ENCODE measurements around the gene SC5D.
A peak's percentile ranks its signal among the peaks of the same experiment; 100 is the strongest.

Gene SC5D, protein sequence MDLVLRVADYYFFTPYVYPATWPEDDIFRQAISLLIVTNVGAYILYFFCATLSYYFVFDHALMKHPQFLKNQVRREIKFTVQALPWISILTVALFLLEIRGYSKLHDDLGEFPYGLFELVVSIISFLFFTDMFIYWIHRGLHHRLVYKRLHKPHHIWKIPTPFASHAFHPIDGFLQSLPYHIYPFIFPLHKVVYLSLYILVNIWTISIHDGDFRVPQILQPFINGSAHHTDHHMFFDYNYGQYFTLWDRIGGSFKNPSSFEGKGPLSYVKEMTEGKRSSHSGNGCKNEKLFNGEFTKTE

DNA sequence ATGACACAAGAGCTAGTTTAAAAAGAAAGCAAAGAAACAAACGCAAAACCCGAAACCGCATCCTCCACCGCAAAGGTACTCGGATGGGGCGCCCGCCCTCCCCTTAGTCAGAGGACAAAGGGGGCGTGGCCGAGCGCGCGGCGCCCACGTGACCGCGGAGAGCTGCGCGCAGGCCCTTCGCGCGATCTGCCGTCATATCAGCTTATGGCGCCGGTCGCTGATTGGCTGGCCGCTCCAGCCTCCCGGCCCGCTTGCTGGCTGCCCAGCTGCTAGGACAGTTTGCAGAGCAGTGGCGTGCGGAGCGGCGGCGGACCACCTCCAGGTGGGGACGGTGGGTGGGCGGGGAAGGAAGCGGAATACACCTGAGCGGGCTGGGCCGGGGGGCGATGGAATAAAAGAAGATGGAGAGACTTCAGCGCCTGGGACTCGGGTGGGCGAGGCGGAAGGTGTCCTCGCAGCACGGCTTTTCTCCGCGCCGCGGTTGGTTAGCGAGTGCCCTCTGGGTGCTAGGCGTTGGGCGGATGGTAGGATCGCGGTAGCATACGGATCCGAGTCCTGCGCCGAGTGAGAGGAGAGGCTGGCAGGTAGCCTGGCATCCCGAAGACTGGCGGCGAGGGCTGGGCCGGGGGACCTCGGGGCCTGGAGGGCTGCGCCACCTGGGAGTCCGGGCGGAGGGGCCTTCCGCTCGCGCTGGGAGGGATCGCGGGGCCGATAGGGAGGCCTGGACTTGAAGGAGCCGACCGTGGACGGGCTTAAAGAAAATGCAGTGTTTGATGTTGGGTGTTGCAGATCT lies at the start of gene SC5D:
TSS of gene SC5D (plus strand) at position 277 of the 793 bp plus-strand sequence. CDS start 10,605 bp downstream, outside the sequence.
- peak; percentile 95 for DNase-seq

DNA sequence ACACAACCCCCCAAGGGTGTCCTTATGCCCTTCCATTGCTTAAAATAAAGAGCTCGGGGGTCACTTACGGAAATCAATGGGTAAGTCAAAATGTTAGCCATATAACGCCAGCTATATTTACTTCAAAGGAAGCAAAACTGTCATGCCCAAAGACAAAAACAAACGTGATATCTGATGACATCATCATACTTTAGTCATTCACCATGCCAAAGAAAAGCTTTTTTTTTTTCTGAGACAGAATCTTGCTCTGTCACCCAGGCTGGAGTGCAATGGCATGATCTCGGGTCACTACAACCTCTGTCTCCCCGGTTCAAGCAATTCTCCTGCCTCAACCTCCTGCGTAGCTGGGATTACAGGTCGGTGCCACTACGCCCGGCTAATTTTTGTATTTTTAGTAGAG lies 47.7 kb upstream of the SC5D start:
- no peak for DNase-seq

DNA sequence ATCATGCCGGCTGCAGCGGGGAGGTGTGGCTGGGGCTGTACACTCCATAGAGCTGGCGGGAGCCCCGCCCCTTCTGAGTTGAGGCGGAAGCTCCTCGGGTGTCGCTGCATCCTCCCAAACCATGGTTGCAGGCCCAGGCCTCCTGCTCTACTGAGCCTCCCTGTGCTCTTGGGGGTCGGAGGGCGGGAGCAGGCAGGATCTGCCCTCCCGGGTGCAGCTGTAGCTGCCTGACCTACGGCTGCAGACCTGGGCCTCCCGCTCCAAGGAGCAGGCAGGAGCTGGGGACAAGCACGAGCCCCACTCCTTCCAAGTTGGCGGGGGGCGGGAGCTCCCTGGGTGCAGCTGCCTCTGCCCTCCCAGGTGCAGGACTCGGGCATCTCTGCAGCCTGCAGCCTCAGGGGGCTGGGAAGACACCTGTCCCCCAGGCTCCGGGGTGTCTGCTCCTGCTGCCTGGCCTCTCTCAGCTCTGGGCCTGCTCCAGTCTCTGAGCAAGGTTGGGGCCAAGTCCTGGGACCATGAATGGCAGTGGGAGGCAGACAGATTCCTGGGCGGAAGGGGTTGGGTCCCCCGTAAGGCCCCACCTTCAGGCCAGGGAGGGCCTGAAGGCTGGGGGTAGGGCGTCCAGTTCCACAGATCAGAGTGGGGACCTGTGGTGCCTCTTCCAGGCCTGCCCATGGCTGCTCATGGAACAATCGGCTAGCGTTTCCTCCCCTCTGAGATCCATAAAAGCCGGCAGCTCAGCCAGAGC lies 46.4 kb upstream of the SC5D start:
- DNase-seq, result no peak

DNA sequence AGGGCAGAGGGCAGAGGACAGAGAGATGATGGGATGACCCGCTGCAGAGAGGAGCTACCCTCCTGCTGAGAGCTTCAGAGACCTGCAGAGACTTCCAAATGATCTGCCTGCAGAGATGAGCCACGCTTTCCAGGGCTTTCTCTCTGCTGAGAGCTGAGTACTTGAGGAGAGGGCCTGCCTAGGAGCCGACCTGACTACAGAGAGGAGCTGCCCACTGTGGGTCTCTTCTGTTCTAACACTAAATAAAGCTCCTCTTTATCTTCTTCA lies 45.9 kb upstream of the SC5D start:
- DNase-seq, result no peak

DNA sequence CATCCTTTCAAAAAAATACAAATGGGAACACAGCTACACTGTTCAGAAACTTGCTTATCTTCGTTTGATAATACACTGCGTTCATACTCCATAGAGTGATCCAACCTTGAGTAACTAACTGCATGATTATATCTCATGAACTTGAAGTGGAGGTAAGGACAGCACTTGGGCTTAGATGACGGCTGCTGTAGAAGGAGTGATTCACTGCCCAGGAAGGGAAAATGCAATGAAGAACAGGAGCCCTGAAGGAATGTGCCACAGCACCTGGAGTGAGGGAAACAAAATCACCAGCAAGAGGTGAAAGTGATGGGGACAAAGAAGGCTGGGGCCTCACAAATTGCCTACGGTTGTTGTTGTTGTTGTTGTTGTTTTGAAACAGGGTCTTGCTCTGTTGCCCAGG lies 44.1 kb upstream of the SC5D start:
- no peak for DNase-seq

DNA sequence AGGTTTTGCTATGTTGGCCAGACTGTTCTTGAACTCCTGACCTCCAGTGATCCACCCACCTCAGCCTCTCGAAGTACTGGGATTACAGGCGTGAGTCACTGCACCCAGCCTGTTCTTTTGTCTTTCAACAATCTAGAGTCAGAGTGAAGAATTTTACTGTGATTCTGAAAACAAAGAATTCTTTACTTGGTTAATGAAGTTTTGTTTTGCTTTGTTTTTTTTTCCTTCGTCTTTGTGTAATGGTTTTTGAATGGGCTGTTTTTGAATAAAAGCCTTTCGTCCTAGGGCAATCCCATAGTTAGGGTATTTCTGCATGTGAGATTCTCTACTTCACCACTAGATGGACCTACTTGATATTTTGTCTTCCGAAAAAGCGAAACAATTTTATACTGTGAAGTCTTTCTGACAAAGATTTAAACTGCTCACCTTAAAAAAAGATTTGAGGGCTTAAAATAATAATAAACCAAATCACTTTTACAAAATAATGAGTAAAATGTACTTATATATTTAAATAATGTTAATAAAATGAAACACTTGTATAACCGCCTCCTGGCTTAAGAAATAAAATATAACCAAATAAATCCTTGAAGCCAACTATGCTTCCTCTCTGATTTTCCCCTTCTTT lies 43.4 kb upstream of the SC5D start:
- DNase-seq, result peak; percentile 38

DNA sequence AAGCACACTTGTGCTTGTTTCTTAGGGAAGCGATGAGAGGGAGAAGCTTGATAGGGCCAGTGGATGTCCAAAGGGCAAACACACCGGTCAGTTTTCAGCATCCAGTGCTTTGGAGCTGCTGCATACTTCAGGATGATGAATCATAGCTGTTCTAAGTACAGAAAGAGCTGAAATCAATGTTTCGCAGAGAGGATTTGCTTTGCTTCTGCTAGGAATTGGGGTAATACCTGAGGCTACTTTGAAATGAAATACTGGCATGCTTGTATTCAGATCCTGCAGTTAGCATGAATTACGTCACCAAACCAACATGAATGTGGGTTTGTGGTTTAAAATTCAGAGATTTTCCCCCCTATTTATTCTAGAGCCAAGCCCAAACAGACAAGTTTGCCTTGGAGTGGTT lies 41.7 kb upstream of the SC5D start:
- DNase-seq, result no peak

DNA sequence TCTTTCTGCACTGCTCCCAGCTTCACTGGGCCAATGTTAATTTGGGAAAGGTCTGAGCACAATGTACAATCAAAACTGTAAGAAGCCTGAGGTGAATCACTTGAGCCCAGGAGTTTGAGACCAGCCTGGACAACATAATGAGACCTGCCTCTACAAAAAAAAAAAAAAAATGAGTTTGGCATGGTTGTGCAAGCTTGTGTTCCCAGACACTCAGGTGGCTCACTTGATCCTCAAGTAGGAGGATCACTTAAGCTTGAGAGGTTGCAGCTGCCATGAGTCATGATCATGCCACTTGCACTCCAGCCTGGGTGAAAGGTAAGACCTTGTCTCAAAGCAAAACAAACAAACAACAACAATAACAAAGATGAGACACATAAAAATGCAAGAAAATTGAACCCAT lies 38.6 kb upstream of the SC5D start:
- DNase-seq, result no peak

DNA sequence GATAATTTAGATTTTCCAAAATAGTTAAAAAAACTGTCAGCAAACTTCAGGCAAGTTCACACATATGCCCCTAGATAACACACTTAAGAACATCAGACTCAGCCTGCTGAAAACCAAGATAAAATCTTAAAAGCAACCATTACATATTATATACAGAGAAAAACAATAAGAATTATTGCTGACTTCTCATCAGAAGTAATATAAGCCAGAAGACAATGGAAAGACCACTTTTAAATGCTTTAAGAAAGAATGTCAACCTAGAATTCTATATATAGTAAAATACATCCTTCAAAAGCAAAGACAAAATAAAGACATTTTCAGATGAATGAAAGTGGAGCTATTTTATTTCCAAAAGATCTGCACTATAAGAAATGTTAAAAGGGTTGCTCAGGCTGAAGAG lies 37.8 kb upstream of the SC5D start:
- DNase-seq, result no peak

DNA sequence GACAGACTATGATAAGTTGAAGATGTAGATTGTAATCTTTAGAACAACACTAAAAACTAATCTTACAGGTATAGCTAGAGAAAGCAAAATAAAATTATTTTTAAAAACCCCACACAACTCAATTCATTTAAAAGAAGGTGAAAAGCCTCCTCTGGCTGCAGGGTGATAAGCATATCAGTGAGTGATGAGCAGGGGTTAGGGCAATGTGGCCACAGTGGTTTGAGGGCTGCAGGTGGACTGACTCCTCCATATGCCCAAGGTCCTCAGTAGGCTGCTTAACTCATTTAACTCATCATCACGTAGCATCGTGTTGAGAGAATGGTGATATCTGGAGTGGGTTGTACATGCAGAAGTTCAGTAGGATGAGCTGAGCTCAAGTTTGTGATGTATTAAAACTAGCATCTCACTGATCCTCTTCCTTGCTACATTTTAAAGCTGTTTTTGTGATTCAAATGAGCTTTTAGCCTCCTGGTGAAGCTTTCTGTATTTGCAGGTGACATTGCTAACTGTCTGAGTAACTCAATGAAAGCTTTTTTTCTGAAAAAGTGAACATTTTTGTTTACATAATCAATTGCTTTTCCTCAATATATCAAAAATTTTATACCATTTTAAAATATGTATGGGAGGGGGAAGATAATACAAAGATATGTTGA lies 37.0 kb upstream of the SC5D start:
- no peak for DNase-seq

DNA sequence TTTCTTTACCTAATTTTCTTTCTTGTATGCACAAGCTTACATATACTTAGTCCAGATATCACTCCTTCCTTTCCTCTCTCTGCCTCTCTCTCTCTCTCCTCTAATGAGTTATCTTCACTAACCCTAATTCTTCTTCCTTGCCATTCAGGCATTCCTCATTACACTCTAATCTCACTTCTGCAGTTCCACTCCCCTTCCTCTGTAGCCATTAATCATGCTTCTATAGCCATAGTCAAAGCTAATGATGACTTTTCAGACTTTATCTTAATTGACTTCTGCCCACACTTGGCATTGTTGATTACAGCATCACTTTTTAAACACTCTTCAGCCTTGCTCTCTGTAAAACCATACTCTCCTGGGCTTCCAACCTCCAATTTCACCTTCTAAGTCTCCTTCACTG lies 35.3 kb upstream of the SC5D start:
- no peak for DNase-seq

DNA sequence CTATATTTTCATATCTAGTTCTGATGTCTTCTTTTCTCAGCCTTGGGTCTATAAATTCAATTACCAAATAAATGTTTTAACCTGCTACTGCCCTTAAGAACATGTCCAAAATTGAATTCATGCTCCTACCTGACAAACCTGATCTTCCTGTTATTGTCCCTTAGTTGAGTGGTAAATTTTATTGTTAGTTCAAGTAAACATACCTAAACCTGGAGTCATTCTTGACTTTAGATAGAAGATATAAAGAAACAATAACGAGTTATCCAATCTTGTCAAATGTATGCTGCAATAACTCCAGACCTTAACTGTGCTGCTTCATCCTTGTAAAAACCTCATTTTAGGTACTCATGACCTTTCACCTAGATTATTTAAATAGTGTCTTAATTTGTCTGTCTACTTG lies 34.6 kb upstream of the SC5D start:
- DNase-seq, result no peak

DNA sequence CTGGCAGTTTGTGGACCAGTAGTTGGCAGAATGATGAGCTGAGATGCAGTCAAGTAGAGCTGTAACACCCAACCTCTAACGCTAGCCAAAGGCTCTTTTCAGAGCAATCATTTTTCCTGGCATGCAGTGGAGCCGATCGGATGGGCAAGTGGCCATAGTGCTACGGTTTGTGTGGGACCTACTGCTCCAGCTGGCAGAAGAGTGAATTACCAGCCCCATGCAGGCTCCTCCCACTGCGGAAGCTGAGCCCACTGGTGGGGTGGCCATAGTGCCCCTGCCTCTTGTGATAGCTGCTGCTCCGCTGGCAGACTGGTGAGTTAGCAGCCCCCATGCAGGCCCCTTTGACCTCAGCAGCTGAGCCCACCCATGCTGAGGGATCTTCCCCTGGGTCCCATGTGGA lies 27.0 kb upstream of the SC5D start:
- no peak for DNase-seq

DNA sequence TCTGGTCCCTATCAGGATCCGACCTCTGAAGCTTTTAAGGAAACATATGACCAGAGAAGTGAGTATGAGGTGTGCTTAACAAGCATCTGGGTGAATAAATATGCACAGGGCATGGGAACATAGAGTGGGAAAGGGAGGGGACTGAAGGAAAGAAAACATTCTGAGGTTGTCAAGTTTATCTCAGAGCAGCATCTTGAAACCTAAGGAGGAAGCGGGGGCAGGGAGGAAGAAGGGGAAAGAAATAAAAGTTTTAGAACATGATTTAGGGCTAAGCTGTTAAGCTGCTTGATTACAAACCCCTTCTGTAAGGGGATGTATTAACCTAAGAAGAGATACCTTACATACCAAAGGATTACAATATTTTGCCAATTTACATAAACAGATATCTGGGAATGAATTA lies 24.0 kb upstream of the SC5D start:
- DNase-seq, result peak; percentile 40

DNA sequence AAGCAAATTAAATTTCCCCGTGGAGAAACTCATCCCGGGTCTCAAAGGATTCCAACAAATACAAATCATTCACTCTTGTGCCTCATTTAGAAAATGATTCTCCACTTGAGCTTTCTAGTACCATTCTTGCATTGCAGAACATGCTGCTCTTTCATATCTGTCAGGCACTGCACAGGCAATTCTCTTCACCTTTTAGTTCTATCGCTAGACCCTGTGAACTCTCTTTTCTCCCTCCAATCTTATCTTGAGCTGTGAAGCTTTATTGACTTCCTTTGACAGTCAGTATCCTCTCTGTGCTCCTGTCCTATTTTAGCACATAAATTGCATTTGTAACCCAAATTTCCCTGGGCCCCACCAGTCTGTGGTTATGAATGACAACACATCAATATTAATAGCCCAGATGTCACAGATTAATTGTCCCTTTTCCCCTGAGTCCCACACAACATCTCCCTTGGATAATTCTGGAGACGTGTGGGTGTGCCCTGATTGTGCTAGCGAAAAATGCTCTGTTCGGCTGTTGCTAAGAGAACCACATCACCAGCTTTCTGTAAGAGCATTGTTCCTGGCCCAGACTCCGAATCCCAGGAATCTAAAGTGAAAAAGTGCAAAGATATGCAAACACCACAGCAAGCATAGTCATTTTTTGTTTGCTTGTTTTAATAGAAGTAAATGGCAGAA lies 22.4 kb upstream of the SC5D start:
- peak; percentile 8 for DNase-seq

DNA sequence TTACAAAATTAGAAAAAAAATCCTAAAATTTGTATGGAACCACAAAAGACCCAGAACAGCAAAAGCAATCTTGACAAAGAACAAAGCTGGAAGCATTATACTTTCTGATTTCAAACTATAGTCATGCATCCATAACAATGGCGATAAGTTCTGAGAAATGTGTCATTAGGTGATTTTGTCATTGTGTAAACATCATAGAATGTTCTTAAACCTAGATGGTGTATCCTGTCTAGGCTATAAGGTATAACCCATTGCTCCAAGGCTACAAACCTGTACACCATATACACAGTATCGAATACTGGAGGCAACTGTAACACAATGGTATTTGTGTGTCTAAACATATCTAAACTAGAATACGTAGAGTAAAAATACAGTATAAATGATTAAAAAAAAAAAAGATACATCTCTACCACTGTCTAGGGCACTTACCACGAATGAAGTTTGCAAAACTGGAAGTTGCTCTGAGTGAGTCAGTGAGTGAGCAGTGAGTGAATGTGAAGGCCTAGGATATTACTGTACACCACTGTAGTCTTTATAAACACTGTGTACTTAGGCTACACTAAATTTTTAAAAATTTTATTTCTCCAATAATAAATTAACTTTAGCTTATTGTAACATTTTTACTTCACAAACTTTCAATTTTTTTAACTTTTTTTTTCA lies 18.1 kb upstream of the SC5D start:
- no peak for DNase-seq

DNA sequence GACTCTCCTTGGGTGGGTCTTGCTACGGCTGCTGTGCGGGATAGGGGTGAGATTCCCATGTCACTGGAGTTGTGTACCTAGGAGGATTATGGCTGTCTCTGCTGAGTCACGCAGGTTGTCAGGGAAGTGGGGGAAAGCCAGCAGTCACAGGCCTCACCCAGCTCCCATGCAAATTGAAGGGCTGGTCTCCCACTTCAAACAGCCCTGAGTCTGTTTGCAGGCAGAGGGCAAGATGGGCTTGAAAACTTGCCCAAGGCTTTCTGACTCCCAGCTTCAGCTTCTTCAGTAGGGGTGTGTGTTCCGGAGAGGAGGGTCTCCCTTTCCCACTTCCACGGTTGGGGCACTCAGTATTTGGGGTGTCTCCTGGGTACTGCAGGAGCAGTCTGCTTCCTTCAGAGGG lies 10.9 kb upstream of the SC5D start:
- DNase-seq, result no peak

DNA sequence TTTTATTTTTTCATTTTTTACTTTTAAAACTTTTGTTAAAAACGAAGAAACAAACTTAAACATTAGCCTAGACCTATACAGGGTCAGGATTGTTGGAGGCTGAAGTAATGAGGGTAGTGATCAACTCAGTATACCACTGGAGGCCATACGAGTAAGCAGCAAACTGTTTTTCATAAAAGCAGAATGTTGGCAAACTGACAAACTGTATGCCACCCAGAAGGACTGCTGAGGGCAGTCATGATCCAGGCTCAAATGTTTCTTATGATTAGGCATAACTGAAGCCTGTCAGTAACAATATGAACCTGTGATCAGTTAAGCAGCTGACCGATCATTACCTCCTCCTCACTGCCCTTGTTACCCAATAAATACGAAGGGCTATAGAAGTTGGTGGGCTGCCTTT lies 10.2 kb upstream of the SC5D start:
- DNase-seq, result no peak

DNA sequence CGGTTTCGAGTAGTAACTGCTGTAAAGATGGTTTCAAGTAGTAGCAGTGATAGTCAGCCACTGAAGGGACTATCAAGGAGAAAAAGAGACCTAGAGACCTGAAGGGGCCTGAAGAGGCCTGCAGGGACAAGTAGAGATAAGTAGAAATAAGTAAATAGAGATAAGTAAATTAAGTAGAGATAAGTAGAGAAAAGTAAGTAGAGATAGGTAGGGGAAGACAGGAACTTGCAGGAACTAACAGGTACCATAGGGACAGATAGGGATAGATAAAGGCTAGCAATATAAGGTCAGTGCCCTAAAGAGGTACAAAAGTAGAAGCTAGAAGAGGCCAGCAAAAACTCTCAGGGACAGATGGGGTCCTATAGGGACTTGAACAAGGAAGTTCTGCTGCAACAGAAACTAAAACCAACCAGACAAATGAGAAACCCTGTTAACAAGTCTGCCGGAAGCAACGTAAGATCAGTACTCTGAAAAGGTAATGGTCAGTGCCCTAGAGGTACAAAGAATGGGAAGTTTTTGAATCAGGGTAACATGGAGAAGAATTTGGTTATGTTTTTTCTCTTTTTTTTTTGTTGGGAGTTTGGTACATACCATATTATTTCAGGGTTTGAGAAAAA lies 9.6 kb upstream of the SC5D start:
- DNase-seq, result no peak

DNA sequence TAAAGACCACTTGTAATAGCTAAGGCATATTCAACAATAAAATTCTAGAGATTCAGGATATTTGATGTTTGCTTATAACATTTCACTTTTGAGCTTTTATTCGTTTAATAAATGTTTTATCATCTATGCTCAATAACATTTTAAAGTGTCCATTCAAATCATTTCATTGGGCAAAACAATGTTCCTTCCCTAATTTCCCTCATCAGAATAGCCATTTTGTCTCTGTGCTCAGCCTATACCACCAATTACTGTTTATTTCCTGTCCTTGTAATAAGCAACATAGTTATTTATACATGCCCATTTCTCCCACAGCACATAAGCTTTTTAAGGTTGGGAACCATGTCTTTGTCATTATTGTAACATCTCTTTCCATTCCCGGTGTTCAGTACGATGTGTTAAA lies 1.3 kb upstream of the SC5D start:
- no peak for DNase-seq

DNA sequence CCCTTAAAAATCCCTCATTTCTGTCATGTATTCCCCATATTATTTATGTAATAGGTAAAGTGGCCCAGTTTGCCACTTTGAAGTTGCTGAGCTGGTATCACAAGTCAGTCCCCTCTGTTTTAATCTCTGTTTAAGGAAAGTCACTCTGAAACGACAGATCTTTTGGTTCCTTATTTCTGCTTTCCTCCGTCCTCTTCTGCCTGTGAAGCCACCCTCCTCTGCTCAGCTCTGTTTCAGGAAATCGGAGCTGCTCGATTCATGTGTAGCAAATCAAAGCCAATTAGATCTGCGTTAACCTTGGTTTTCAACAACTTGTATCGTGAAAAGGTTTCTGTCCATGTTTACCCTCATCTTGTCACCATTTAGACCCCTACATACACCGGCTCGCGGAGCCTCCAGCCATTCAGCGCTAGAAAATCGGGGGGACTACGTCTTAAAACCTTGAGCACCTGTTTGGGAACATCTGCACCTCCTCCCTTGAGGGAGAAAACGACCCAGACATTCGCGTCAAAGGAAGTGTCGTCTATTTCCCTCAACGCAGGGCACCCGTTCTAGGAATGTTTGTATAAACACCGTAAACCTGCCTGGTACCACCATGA lies 576 bp upstream of the SC5D start:
- DNase-seq, result peak; percentile 53
